Measurements from ENCODE around the gene CMYA5.

Gene CMYA5

GRCh38 chr5:79793722-79794121 is 104.1 kb downstream of the CMYA5 start:
- DNase-seq (ENCODE audit: low spot score): no peak

DNA sequence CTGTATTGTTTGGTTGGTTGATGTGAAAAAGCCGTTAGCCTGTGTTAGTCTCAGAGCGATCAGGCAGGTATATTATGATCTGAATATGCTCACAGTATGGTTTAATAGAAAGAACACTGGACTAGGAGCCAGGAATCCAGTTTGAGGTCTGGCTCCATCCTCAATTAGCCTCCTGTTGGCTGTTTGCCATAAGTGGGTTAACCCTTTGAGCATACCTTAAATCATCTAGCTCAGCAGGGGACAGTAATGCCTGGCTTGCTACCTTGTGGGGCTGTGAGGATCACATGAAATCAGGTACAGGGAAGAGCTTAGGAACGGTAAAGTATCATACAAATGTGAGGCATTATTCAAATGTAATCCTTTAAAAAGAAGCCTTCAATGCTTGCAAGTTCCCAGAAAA is 104.7 kb downstream of the CMYA5 start:
- DNase-seq (ENCODE audit: low spot score): no peak

DNA sequence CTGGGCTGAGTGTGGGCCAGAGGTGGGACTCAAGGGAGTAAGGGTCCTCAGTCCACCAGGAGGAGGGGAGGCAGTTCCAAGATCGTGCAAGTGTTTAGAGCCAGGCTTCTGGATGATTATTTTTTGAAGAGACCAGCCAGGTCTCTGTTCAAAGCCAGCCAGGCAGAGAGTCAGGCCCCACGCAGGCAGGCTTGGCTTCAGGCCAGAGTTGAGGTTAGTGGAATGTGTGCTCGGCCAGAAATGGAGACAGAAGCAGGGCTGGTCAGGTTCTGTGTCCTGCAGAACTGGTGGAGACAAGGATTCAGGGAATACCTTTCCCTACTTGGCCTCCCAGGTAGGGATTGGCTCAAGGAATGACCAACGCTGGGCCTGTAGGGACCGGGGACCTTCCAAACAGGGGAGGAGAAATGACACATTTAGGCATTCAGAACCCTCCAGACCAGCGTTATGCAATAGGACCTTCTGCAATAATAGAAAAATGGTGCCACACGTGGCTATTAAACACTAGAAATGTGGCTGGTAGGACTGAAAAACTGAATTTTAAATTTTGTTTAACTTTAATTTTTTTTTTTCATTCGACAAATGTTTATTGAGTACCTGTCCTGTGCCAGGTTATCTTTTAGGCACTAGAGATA is 106.2 kb downstream of the CMYA5 start:
- DNase-seq (ENCODE audit: low spot score): no peak

GRCh38 chr5:79798893-79799590 is 109.4 kb downstream of the CMYA5 start:
- no peak for DNase-seq (ENCODE audit: low spot score)

DNA sequence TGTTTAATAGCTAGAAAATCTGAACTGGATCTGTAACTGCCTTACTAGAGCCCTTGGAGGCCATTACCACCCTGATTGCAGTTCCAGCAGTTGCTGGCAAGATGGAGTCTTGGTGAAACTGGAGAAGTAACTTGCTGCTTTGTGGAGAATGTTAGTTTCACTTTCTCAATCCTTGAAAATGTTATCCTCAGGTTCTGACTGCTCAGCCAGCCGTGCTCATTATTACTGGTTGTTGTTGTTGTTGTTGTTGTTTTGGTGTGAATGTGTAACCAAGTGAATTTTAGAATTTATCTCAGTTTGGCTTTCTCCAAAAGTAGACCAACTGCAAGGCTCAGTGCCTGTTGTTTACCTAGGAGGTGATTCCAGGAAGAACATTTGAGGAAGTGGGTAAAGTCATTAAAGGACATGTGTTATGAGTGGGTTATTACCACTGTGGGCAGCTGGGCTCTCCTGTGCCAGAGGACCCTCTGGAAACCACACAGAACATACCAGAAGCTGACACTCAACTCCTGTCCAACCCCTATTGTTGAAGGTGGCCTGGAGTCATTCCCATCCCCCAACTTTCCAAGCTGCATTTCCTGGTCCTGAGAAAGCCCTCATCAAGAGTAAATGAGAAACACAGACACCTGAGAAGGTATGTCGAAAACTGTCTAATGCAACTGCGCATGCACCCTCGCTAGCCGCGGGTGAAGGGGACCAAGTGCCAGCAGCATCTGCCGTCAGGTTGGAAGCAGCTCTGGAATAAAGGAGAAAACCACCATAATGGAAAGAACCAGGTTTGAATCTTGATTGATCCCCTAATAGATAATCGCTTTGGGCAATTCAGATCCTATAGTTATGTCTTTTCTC is 111.6 kb downstream of the CMYA5 start:
- DNase-seq (ENCODE audit: low spot score): no peak

GRCh38 chr5:79802406-79802805 is 112.8 kb downstream of the CMYA5 start:
- no peak for DNase-seq (ENCODE audit: low spot score)

- DNase-seq (ENCODE audit: low spot score): no peak
These were observed 113.4 kb downstream of the CMYA5 start for GRCh38 chr5:79803007-79803406.

GRCh38 chr5:79806741-79807140 is 117.1 kb downstream of the CMYA5 start:
- peak; percentile 79 for DNase-seq (ENCODE audit: low spot score)

GRCh38 chr5:79809743-79810142 is 120.1 kb downstream of the CMYA5 start:
- DNase-seq (ENCODE audit: low spot score): no peak

DNA sequence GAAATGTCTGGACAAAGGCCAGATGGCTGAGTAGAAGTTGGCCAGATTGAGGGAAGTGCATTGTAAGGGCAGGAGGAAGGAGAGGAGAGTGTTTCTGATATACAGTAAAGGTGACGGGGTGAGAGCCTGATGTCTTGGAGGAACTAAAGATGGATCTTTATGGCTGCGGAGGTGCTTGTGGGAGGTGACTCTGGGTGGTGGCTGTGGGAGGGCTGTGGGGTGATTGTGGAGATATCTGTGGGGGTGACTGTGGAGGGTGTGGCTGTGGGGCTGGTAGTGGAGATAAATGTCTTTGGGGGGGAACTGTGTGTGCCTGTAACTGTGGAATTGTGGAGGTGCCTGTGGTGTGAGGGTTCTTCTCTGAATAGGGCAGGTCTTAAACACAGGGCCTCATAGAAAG is 121.4 kb downstream of the CMYA5 start:
- no peak for DNase-seq (ENCODE audit: low spot score)

- no peak for DNase-seq (ENCODE audit: low spot score)
These were observed 122.3 kb downstream of the CMYA5 start for GRCh38 chr5:79811904-79812303.

GRCh38 chr5:79814699-79815098 is 125.1 kb downstream of the CMYA5 start:
- no peak for DNase-seq (ENCODE audit: low spot score)

DNA sequence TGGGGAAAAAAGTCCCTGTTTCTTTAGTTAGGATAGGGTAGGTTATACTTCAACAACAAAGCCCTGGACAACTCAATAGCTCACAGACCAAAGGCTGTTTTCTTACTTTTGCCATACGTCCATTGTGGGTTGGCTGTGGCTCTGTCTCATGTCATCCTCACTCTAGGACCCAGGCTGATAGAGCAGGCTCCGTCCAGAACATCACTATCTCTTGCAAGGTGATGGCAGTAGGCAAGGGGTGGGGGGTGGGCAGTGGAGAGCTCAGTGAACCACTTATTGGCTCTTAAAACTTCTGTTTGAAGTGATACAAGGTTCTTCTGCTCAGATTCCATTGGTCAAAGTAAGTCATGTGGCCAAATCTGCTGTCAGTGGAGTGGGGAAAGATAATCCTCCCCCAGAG is 126.4 kb downstream of the CMYA5 start:
- no peak for DNase-seq (ENCODE audit: low spot score)

DNA sequence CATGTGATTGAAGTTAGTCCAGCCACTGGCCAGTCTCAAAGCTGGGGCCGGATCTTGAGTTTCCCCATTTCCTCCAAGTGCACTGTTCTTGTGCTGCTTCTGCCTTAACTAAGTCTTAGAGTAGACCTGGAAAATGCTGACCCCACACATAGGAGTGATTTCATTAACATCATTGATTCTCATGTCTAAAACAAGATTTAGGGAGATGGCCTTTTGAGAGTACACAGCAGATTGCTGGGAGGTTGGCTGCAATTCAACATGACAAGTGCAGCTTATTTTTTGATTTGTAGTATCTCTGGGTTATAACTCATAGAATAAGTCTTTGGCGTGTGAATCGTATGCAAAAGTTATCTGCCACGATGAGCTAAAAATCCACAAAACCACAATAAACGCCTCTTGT is 131.0 kb downstream of the CMYA5 start:
- no peak for DNase-seq (ENCODE audit: low spot score)

- no peak for DNase-seq (ENCODE audit: low spot score)
These were observed 134.8 kb downstream of the CMYA5 start for GRCh38 chr5:79824444-79824843.

DNA sequence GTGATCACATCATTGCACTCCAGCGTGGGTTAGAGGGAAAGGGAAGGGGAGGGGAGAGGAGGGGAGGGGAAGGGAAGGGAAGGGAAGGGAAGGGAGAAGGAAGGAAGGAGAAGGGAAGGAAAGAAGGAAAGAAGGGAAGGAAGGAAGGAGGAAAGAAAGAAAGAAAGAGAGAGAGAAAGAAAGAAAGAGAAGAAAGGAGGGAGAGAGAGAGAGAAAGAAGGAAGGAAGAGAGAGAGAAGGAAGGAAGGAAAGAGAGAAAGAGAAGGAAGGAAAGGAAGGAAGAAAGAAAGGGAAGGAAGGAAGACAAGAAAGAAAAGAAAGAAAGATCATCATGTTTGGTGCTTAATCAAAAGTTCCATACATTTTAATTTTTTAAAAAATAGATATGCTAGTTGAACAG is 136.2 kb downstream of the CMYA5 start:
- no peak for DNase-seq (ENCODE audit: low spot score)

GRCh38 chr5:79827159-79827629 is 137.6 kb downstream of the CMYA5 start:
- no peak for DNase-seq (ENCODE audit: low spot score)

DNA sequence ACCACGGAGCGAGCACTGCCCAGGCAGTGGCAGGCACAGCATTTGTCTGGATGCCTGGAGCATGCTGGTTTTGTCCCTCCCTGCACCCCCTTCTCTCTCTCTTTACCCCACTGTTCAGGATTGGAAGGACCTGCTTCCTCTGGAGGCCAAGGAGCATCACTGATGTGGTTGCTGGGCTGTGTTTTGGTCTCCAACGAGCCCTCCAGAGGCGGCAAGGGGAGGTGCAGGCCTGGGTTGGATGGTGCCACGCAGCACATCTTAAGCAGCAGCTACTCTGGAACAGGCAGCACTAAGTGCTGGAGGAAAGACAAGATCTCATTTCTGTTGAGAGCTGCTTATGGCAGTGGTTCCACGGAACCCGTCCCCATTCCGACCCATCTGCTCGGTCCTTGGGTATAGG is 139.6 kb downstream of the CMYA5 start:
- DNase-seq (ENCODE audit: low spot score): no peak

DNA sequence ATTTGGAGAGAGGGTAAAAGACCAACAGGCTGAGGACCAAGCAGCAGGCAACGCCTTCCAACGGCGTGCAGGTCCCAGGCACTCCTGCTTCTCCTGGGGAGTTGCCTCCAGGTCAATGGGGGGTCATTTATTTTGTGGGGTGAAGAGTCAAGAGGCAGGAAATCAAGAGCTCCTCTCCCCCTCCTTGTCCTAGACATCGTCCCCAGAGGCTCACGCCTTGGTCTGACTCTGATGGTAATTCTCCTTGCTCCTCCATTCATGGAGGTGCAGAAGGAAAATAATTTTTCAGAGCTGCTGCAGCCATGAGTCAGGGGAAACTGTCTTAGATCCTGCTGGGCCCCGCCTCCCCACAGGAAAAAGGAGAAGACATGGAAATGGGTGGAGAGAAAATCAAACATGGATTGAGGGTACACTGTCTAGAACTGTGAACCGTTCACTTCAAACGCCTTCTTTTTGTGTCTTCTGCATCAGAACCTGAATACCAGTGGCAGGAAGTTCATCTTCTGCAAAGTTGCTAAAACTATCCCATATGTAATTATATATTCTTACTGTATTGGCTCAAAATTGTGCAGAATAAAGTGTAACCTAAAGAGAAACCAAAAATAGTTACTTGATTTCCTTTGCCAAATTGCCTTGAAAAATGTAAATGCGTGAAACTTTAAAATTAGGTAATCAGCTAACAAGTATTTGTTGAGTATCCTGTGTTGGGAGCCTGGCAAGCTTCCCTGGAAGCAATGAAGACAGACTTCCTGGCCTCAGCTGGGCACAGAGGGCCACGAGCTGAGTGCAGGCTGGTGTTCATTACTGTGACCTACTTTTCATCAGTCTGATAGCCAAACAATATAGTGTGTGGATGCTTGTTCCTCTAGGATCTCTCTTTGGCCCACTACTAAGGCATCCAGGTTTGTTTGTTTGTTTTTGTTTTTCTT is 142.0 kb downstream of the CMYA5 start:
- no peak for DNase-seq (ENCODE audit: low spot score)

GRCh38 chr5:79832911-79833310 is 143.3 kb downstream of the CMYA5 start:
- DNase-seq (ENCODE audit: low spot score): no peak

DNA sequence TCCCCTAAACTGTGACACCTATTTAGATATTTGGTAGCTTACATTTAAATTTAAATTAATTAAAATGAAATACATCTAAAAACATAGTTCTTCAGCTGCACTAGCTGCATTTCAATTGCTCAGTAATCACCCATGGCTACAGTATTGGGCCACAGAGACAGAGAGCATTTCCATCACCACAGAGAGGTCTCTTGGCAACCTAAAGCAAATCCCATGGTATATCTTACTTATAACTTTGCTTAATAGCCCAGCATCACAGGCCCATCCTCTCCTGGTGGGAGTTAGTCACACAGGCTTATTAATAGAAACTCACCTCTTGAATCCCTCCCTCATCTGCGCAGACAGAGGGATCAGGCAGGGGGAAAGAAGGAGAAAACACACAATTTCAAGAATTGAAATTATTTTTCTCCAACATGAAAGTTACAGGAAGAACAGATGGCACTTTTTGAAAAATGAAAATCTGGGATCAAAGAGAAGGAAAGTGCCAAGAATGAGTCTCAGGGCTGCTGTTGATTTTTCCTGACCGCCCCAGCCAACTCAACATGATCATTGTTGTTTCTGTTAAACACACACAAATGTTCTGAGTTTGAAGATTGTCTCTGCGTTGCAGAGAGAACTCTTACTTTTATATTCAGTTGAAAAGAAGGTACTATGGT is 144.6 kb downstream of the CMYA5 start:
- no peak for DNase-seq (ENCODE audit: low spot score)

All from Ammon's horn (tissue), 1 donor.